Vagina (tissue), 2 donors: ENCODE measurements around the gene TCN2. TPM values are rescaled to one million over a fixed set of nuclear protein-coding genes. Genes with fewer than 3 reads are reported as not detected.

Experiments used
- DNase-seq, 2 donors: peaks; one replicate each; pipeline ENCODE4 v3.0.0-alpha.2; 2017; ENCODE audit errors: extremely low spot score in 2 of 2
- H3K27ac ChIP-seq: fragments of 200-600 bp; sonication (generic); one replicate; pipeline ENCODE4 v1.5.1; 2019
- H3K27me3 ChIP-seq: fragments of 200-600 bp; sonication (generic); one replicate; pipeline ENCODE4 v1.5.1; 2019
- H3K36me3 ChIP-seq, 2 donors: fragments of 200-600 bp; sonication (generic); one replicate each; pipeline ENCODE4 v1.5.1; 2017 to 2019
- H3K4me1 ChIP-seq: fragments of 200-600 bp; sonication (generic); one replicate; pipeline ENCODE4 v1.5.1; 2019
- H3K4me3 ChIP-seq, 2 donors: fragments of 200-600 bp; sonication (generic); 1 replicate in 1 of 2; 2 replicates in 1 of 2; pipeline ENCODE4 v1.5.1; 2016 to 2019
- H3K9me3 ChIP-seq: fragments of 200-600 bp; sonication (generic); one replicate; pipeline ENCODE4 v1.5.1; 2019
- POLR2A ChIP-seq, 2 donors: fragments of 450-650 bp; IDR thresholded peaks; one replicate each; pipeline ENCODE4 v1.6.1; 2017; ENCODE audit warnings: antibody characterized with exemption in 2 of 2, mild to moderate bottlenecking in 2 of 2, moderate library complexity in 2 of 2
- POLR2AphosphoS5 ChIP-seq, 2 donors: sonication (generic); formaldehyde crosslinking; IDR thresholded peaks; one replicate each; pipeline ENCODE4 v1.9.0; 2017; ENCODE audit warnings: antibody characterized with exemption in 2 of 2, mild to moderate bottlenecking in 2 of 2, low read depth in 1 of 2; ENCODE audit not compliant: insufficient read depth in 1 of 2
- intact Hi-C: fragments of 100-400 bp; cut with DNase I; formaldehyde crosslinking; loops from one replicate; pipeline ENCODE4 v1.15.1; 2023
- total RNA-seq: library from RNA; depleted of rRNA; stranded (reverse); fragments of >200 nt; gene quantifications from one replicate; pipeline ENCODE4 v1.2.3, GENCODE V29; 2016
- TF ChIP-seq, protein P1 (sequence below), 3 experiments: fragments of 450-650 bp in 2 of 3; fragments of 200-600 bp in 1 of 3; sonication (generic) in 1 of 3; IDR thresholded peaks; one replicate each; pipeline ENCODE4 v1.5.1; 2017 to 2019; ENCODE audit warnings: antibody characterized with exemption in 3 of 3, mild to moderate bottlenecking in 2 of 3, moderate library complexity in 2 of 3

The TCN2 gene
- total RNA-seq, 1 donor from 2014 or later: 20.4 TPM

DNA sequence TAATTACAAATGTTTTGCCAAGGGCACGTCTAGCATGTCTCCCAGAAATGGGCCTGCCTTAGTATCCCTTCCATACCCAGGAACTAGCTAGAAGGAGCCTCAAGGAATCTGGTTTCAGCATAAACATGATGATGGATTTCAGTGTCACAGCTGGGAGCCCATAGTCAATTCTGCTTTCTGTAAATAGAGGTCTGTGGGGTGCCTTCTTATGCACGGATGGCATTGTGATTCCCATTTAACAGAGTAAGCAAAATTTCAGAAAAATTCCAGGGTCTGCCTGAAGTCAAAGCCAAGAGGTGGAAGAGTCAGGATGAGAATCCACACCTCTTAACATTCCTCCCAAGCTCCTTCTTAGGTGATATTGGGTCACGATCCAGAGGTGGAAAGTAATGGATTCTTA lies 48.6 kb downstream of the TCN2 start:
- DNase-seq: no peak
- no peak overlapping the region for H3K27ac ChIP-seq
- H3K4me3 ChIP-seq: no peak overlapping the region
- TF ChIP-seq, protein P1, sequence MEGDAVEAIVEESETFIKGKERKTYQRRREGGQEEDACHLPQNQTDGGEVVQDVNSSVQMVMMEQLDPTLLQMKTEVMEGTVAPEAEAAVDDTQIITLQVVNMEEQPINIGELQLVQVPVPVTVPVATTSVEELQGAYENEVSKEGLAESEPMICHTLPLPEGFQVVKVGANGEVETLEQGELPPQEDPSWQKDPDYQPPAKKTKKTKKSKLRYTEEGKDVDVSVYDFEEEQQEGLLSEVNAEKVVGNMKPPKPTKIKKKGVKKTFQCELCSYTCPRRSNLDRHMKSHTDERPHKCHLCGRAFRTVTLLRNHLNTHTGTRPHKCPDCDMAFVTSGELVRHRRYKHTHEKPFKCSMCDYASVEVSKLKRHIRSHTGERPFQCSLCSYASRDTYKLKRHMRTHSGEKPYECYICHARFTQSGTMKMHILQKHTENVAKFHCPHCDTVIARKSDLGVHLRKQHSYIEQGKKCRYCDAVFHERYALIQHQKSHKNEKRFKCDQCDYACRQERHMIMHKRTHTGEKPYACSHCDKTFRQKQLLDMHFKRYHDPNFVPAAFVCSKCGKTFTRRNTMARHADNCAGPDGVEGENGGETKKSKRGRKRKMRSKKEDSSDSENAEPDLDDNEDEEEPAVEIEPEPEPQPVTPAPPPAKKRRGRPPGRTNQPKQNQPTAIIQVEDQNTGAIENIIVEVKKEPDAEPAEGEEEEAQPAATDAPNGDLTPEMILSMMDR (IDR thresholded peaks at IDR 0.05): no peak
- intact Hi-C loops: no loop called here
- H3K36me3 ChIP-seq: peaks cover 0 to 5% of the 10 kb centered on the region in 2 donors
- no peaks in the 10 kb centered on the region for H3K4me1 ChIP-seq
- no peaks in the 10 kb centered on the region for H3K27me3 ChIP-seq
- H3K9me3 ChIP-seq: no peaks in the 10 kb centered on the region

DNA sequence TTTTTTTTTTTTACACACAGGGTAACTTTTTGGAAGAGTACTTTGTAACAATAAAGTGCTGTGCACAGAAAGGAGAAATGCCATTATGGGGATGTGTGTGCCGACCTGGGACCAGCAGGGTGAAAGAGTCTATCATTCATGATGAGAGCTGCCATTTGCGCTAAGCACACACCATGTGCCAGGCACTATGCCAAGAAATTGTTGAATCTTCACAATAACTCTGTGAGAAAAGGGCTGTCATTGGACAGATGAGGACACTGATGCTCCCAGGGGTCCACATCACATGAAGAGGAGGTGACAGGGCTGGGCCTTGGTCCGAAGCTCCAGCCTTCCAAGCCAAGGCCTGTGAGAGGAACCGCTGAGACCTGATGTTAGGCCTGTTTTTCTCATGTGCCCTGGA lies 55.1 kb downstream of the TCN2 start:
- H3K36me3 ChIP-seq: peaks cover 0 to 23% of the 10 kb centered on the region in 2 donors
- no peak overlapping the region for H3K4me3 ChIP-seq
- H3K4me1 ChIP-seq: peaks cover 10% of the 10 kb centered on the region
- H3K27me3 ChIP-seq: no peaks in the 10 kb centered on the region
- no peaks in the 10 kb centered on the region for H3K9me3 ChIP-seq
- no peak overlapping the region for H3K27ac ChIP-seq
- intact Hi-C loops: no loop called here
- TF ChIP-seq POLR2A (IDR thresholded peaks at IDR 0.05) (no peak), POLR2AphosphoS5 (IDR thresholded peaks at IDR 0.05; ENCODE audit: insufficient read depth in 1 of 2, low read depth in 1 of 2) (no peak)
- TF ChIP-seq, protein P1 (IDR thresholded peaks at IDR 0.05): no peak
- DNase-seq: no peak

DNA sequence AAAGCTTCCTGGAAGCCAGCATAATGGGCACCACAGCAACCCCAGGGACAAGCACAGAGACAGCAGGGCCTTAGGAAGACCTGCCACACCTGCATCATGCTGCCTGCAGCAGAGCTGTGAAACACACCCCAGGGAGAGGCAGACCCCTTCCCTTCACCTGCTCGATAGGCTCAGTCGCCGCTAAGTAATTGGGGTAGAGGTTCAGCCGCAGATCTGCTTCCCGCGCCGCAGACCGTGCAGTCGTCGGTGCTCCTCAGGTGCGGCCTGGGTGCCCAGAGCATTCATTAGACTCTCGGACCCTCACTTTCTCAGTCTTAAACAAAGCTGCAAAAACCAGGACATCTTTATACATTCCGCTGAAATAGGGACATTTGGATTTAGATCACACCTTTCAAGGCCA lies 57.8 kb downstream of the TCN2 start:
- Histone ChIP-seq H3K27ac (no peak overlapping the region), H3K36me3 (peaks cover 0 to 23% of the 10 kb centered on the region in 2 donors), H3K27me3 (no peaks in the 10 kb centered on the region), H3K9me3 (no peaks in the 10 kb centered on the region), H3K4me3 (no peak overlapping the region), H3K4me1 (peaks cover 22% of the 10 kb centered on the region)
- intact Hi-C loops: no loop called here
- no peak for TF ChIP-seq POLR2AphosphoS5 (IDR thresholded peaks at IDR 0.05; ENCODE audit: insufficient read depth in 1 of 2, low read depth in 1 of 2)
- TF ChIP-seq, protein P1 (IDR thresholded peaks at IDR 0.05): no peak
- no peak for DNase-seq

DNA sequence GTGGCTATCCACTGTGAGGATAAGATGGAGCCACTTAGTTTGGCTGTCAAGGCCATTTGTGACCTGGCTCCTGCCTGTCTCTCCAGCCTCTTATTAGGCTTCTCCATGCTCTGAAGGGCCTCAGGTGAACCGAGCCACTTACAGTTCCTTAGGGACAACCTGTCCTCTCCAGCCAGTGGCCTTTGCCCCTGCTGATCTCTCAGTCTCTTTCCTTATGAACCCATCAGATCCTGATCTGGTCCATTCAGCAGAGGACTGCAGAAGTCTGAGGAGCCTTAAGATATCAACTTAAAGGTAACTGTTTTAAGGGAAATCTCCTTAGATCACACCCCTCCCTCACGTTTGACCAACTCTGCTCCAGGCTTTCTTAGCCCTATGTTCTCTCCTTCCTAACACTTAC lies 58.3 kb downstream of the TCN2 start:
- no peak for TF ChIP-seq POLR2AphosphoS5 (IDR thresholded peaks at IDR 0.05; ENCODE audit: insufficient read depth in 1 of 2, low read depth in 1 of 2)
- Histone ChIP-seq H3K4me3 (no peak overlapping the region), H3K27ac (no peak overlapping the region), H3K36me3 (peaks cover 0 to 23% of the 10 kb centered on the region in 2 donors), H3K27me3 (no peaks in the 10 kb centered on the region), H3K4me1 (peaks cover 22% of the 10 kb centered on the region), H3K9me3 (no peaks in the 10 kb centered on the region)
- intact Hi-C loops: no loop called here
- DNase-seq: no peak

DNA sequence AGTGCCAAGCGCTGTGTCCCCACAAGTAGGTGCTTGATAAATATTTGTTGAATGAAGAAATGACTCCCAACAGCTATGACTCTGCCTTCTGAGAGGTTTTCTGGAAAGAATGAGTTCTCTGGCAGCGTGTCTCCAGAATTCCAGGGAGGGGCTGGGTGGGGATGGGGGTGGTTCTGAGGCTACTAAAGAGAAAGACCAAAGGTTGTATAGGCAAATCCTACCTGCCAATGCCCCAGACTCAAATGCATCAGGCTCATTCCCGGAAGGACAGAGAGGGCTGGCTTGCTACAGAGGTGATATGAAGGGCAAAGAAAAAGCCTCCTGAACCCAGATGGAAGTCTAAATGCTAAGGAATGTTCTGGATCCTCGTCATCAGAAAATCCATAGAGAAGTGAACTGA lies 58.8 kb downstream of the TCN2 start:
- H3K4me3 ChIP-seq: no peak overlapping the region
- H3K36me3 ChIP-seq: peaks cover 0 to 23% of the 10 kb centered on the region in 2 donors
- peaks cover 22% of the 10 kb centered on the region for H3K4me1 ChIP-seq
- H3K9me3 ChIP-seq: no peaks in the 10 kb centered on the region
- no peaks in the 10 kb centered on the region for H3K27me3 ChIP-seq
- H3K27ac ChIP-seq: no peak overlapping the region
- TF ChIP-seq POLR2A (IDR thresholded peaks at IDR 0.05) (no peak), POLR2AphosphoS5 (IDR thresholded peaks at IDR 0.05; ENCODE audit: insufficient read depth in 1 of 2, low read depth in 1 of 2) (no peak)
- TF ChIP-seq, protein P1 (IDR thresholded peaks at IDR 0.05): no peak
- DNase-seq: no peak
- intact Hi-C loops: no loop called here

DNA sequence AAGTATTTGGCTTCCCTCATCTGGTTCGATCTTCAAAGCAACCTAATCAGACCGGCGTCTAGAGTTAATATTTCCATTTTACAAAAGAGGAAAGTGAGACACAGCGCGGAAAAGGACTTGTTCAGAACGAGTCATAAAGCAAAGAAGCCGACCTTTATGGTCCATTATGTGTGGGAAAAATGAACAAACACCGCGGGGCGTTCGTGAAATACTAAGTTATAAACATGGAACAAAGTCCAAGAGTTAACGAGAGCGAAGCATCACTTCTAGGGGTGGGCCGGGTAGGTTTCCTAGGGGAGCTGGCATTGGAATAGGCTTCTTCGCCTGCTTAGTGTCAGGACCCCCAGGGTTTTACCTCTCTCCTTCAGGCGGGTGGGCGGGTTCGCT lies 60.1 kb downstream of the TCN2 start:
- TF ChIP-seq, protein P1 (IDR thresholded peaks at IDR 0.05): no peak
- TF ChIP-seq POLR2AphosphoS5 (IDR thresholded peaks at IDR 0.05; ENCODE audit: insufficient read depth in 1 of 2, low read depth in 1 of 2) (no peak), POLR2A (IDR thresholded peaks at IDR 0.05) (no peak)
- Histone ChIP-seq H3K36me3 (peaks cover 0 to 16% of the 10 kb centered on the region in 2 donors), H3K27me3 (no peaks in the 10 kb centered on the region), H3K4me1 (peaks cover 22% of the 10 kb centered on the region), H3K4me3 (peak overlapping the region; percentile 70 to 85), H3K9me3 (no peaks in the 10 kb centered on the region), H3K27ac (peak overlapping the region; percentile 16)
- intact Hi-C loops: no loop called here
- DNase-seq: no peak
